GM12872 (cell line): ENCODE data around the gene NPR3.

ENCODE experiments used
- TF ChIP-seq, protein P1 (sequence below): IDR thresholded peaks from 3 replicates; pipeline ENCODE4 v1.5.1; 2011; ENCODE audit warnings: low read depth, mild to moderate bottlenecking, low read length, moderate library complexity; ENCODE audit not compliant: insufficient read depth

NPR3 gene

DNA sequence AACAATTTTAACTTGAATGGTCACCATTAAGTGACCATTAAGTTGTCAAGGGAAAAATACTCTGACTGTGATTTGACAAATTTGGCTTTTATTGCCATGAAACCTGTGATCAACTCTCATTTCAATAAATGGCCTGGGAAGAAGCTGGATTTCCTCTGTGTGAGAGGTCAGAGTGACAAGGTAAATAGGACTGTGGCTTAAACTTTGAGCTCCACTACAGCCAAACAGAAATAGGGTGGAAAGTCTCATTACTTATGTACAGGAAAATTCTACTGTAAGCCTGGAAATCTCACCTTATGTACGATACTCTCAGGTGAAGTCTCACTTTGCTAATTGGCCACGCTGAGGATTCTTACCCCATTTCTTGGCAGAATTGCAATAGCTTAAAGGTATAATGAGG, 67.3 kb downstream of the NPR3 start:
- TF ChIP-seq, protein P1, sequence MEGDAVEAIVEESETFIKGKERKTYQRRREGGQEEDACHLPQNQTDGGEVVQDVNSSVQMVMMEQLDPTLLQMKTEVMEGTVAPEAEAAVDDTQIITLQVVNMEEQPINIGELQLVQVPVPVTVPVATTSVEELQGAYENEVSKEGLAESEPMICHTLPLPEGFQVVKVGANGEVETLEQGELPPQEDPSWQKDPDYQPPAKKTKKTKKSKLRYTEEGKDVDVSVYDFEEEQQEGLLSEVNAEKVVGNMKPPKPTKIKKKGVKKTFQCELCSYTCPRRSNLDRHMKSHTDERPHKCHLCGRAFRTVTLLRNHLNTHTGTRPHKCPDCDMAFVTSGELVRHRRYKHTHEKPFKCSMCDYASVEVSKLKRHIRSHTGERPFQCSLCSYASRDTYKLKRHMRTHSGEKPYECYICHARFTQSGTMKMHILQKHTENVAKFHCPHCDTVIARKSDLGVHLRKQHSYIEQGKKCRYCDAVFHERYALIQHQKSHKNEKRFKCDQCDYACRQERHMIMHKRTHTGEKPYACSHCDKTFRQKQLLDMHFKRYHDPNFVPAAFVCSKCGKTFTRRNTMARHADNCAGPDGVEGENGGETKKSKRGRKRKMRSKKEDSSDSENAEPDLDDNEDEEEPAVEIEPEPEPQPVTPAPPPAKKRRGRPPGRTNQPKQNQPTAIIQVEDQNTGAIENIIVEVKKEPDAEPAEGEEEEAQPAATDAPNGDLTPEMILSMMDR = no peak

- TF ChIP-seq, protein P1 = no peak
These were observed 68.8 kb downstream of the NPR3 start for GRCh38 chr5:32779754-32780415.

DNA sequence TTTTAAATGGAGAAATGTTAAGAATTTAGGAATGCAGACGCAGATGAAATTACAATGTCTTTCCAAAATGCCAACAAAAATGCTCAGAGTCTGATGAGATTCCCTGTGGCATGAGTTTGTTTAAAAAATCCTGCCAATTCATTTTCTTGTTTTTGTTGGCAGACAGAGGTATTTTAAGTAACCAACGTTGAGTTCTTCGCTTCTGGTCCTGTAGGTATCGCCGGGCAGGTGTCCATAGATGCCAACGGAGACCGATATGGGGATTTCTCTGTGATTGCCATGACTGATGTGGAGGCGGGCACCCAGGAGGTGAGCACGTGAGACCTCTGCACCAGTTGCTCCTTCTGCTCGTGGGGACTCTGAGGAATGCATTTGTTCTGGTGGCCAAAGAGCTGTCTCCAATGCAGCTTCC, 69.4 kb downstream of the NPR3 start:
- TF ChIP-seq, protein P1 = no peak

- TF ChIP-seq, protein P1 = no peak
These were observed 72.5 kb downstream of the NPR3 start for GRCh38 chr5:32783661-32784060.

DNA sequence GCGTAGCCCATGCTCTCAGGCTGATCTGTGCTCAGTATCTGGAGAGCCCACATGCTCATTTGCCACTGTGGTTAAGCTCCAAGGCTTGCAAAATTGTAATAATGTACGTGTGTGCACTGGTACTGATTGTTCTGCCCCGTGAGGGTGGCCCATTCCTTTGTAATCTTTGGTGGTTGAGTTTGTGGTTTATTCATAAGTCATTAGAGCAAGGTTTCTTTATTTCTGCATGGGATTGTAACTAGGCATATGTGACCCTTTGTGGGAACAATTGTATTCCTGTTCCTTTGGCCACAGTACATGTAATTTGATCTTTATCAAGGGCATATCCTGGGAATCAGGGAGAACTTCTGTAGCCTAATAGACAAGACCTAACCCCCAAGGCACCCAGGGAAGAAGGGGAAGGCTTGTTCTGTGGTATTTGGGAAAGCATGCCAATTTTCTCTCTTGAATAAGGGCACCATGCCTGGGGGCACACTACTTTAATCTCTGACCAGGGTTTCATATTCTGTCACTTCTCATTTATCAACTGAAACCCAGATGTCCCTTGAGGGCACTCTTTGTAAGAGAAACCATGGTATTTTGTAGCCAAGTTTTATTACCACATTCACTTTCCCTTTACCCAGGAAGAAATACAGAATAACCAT, 74.6 kb downstream of the NPR3 start:
- TF ChIP-seq, protein P1 = no peak

DNA sequence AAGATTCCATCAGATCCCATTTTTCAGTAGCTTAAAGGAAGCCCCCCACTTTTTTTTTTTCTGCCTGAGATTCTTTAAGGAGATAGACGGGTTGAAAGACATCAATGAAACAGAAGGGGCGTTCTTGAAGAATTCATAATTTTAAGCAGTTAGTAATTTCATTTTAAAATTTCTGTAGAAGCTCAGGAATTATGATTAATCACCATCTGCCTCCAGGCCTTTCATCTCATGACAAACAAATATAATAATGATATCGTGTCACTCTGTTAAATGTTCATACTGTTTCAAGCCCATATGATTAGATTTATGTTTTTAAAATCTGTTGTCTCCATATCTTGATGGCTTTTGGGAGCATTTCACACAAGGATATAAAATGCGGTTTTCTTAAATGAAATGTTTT, 75.2 kb downstream of the NPR3 start:
- TF ChIP-seq, protein P1 = no peak

DNA sequence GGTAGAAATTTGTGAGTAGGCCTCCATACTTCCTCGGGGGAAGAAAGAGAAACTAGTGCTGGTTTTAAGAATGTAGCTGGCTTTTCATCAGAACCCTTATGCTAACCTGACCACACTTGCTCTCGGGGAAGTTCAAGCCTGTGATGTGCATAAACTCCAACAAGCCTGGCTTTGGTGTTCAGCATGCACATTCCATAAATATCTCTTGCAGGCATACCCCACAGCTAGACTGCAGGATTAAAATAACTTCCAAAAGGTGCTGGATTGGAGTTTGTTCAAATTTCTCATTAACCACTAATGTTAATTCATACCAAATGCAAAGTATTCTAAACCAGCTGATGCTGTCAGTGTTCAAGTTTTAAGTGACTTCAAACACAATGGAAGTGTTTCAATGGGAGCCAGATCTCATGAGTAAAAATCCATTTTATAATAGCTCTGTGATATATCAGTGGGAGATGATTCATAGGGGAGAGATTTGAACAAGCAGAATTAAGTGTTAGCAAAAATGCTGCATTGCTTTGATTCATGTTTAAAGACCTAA, 79.4 kb downstream of the NPR3 start:
- TF ChIP-seq, protein P1 = no peak
